ENCODE results near the gene GSTO1. TPM values are rescaled to one million over a fixed set of nuclear protein-coding genes. Genes with fewer than 3 reads are reported as not detected.

Gene GSTO1
- total and polyA plus RNA-seq, 2 of the 13 experiments (the other 11 are each of a cell fraction or from before 2014, with no cell fraction given) = 228 to 300 TPM

DNA sequence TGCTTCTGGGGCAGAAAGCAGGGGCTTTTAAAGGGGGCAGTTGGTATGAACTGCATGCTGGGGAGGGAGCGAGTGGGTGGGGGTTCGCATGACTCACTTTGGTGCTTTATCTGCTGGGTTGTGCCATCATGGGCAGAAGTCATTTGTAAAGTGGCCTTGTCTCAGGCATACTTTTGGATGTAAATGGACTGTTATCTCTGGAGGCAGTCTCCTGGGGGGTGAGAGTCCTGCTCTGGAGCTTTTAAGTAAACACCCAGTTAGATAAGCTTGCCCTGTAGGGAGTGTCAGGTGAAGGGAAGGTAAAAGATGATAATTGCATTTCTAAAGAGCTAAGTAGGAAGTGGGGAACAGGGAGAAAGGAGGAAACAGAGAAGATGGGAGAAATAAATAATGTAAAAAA, 1.6 kb upstream of the GSTO1 start (continued):
- TF ChIP-seq PTBP1 (IDR thresholded peaks at IDR 0.05; ENCODE audit: low read depth, low read length, poor library complexity, severe bottlenecking) (no peak), TCF12 (IDR thresholded peaks at IDR 0.05) (no peak), TCF12 (CRISPR knock-in tag; IDR thresholded peaks at IDR 0.05) (0 out of 2 replicates have a peak, but pooled peaks have one; percentile 46), ZNF501 (CRISPR knock-in tag; IDR thresholded peaks at IDR 0.05) (peak; percentile 59; the same call in 1 of the 2 replicates), ZBTB26 (CRISPR knock-in tag; IDR thresholded peaks at IDR 0.05; ENCODE audit: borderline replicate concordance) (peak; percentile 97), MYNN (CRISPR knock-in tag; IDR thresholded peaks at IDR 0.05; ENCODE audit: low read depth) (0 out of 2 replicates have a peak, but pooled peaks have one; percentile 66), BCLAF1 (IDR thresholded peaks at IDR 0.05) (no peak), SMARCC2 (IDR thresholded peaks at IDR 0.05) (no peak), SMAD3 (CRISPR knock-in tag; IDR thresholded peaks at IDR 0.05) (0 out of 2 replicates have a peak, but pooled peaks have one; percentile 57), AKAP8 (CRISPR knock-in tag; IDR thresholded peaks at IDR 0.05) (peak; percentile 68; the same call in 1 of the 2 replicates), DDIT3 (CRISPR knock-in tag; IDR thresholded peaks at IDR 0.05) (peak; percentile 58; the same call in 1 of the 2 replicates), MAX (IDR thresholded peaks at IDR 0.05) (peak; percentile 20; the same call in 1 of the 2 replicates), ZNF101 (CRISPR knock-in tag; IDR thresholded peaks at IDR 0.05; ENCODE audit: borderline replicate concordance, low read depth) (no peak), ZNF30 (CRISPR knock-in tag; IDR thresholded peaks at IDR 0.05) (no peak), HMG20B (CRISPR knock-in tag; conservative IDR thresholded peaks at IDR 0.05) (peak; percentile 67; the same call in 1 of the 2 replicates), ZBTB3 (CRISPR knock-in tag; IDR thresholded peaks at IDR 0.05; ENCODE audit: borderline replicate concordance, low read depth) (peak; percentile 43; the same call in 1 of the 2 replicates)
- TF ChIP-seq, protein P1, sequence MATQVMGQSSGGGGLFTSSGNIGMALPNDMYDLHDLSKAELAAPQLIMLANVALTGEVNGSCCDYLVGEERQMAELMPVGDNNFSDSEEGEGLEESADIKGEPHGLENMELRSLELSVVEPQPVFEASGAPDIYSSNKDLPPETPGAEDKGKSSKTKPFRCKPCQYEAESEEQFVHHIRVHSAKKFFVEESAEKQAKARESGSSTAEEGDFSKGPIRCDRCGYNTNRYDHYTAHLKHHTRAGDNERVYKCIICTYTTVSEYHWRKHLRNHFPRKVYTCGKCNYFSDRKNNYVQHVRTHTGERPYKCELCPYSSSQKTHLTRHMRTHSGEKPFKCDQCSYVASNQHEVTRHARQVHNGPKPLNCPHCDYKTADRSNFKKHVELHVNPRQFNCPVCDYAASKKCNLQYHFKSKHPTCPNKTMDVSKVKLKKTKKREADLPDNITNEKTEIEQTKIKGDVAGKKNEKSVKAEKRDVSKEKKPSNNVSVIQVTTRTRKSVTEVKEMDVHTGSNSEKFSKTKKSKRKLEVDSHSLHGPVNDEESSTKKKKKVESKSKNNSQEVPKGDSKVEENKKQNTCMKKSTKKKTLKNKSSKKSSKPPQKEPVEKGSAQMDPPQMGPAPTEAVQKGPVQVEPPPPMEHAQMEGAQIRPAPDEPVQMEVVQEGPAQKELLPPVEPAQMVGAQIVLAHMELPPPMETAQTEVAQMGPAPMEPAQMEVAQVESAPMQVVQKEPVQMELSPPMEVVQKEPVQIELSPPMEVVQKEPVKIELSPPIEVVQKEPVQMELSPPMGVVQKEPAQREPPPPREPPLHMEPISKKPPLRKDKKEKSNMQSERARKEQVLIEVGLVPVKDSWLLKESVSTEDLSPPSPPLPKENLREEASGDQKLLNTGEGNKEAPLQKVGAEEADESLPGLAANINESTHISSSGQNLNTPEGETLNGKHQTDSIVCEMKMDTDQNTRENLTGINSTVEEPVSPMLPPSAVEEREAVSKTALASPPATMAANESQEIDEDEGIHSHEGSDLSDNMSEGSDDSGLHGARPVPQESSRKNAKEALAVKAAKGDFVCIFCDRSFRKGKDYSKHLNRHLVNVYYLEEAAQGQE (IDR thresholded peaks at IDR 0.05; ENCODE audit: borderline replicate concordance in 1 of 2, low read depth in 1 of 2, low read length in 2 of 2) = peak in 1 of 2 experiments; percentile 74; a peak in 2 of 4 replicates
- TF ChIP-seq, protein P2, sequence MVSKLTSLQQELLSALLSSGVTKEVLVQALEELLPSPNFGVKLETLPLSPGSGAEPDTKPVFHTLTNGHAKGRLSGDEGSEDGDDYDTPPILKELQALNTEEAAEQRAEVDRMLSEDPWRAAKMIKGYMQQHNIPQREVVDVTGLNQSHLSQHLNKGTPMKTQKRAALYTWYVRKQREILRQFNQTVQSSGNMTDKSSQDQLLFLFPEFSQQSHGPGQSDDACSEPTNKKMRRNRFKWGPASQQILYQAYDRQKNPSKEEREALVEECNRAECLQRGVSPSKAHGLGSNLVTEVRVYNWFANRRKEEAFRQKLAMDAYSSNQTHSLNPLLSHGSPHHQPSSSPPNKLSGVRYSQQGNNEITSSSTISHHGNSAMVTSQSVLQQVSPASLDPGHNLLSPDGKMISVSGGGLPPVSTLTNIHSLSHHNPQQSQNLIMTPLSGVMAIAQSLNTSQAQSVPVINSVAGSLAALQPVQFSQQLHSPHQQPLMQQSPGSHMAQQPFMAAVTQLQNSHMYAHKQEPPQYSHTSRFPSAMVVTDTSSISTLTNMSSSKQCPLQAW (CRISPR knock-in tag; IDR thresholded peaks at IDR 0.05) = peak; percentile 77; the same call in 1 of the 2 replicates
- TF ChIP-seq, protein P3, sequence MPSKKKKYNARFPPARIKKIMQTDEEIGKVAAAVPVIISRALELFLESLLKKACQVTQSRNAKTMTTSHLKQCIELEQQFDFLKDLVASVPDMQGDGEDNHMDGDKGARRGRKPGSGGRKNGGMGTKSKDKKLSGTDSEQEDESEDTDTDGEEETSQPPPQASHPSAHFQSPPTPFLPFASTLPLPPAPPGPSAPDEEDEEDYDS (CRISPR knock-in tag; IDR thresholded peaks at IDR 0.05) = peak; percentile 53; the same call in 1 of the 2 replicates

Measured in HepG2 (cell line).